GM18868 (cell line): ENCODE results near the gene SAMD8.

Source experiments
- ATAC-seq: cut with Tn5 transposase; IDR thresholded peaks from one replicate; pipeline ENCODE4 v1.9.1; 2021; ENCODE audit warnings: mild to moderate bottlenecking, moderate library complexity; ENCODE audit not compliant: unreplicated experiment

SAMD8 gene

GRCh38 chr10:75111365-75111906 is at the start of gene SAMD8:
Gene SAMD8, plus strand, starts transcription at chr10:75111656. Its CDS starts 38,873 bp downstream, at chr10:75150529.
- peak; percentile 81 for ATAC-seq

- no peak for ATAC-seq
Measured at GRCh38 chr10:75061709-75062505, 49.5 kb upstream of the SAMD8 start.

GRCh38 chr10:75062506-75063299 is 48.8 kb upstream of the SAMD8 start:
- ATAC-seq = no peak

GRCh38 chr10:75063461-75064230 is 47.8 kb upstream of the SAMD8 start:
- no peak for ATAC-seq

GRCh38 chr10:75065076-75065475 is 46.4 kb upstream of the SAMD8 start:
- ATAC-seq = no peak

- no peak for ATAC-seq
Measured at GRCh38 chr10:75066271-75066670, 45.2 kb upstream of the SAMD8 start.

- no peak for ATAC-seq
Measured at GRCh38 chr10:75067272-75067671, 44.2 kb upstream of the SAMD8 start.

GRCh38 chr10:75068523-75068922 is 42.9 kb upstream of the SAMD8 start:
- no peak for ATAC-seq

GRCh38 chr10:75070476-75070875 is 41.0 kb upstream of the SAMD8 start:
- no peak for ATAC-seq

- ATAC-seq = no peak
Measured at GRCh38 chr10:75070961-75071428, 40.5 kb upstream of the SAMD8 start.

GRCh38 chr10:75071756-75072155 is 39.7 kb upstream of the SAMD8 start:
- ATAC-seq = no peak

GRCh38 chr10:75072727-75073126 is 38.7 kb upstream of the SAMD8 start:
- no peak for ATAC-seq

GRCh38 chr10:75073442-75073841 is 38.0 kb upstream of the SAMD8 start:
- no peak for ATAC-seq

GRCh38 chr10:75074711-75075445 is 36.6 kb upstream of the SAMD8 start:
- no peak for ATAC-seq

- no peak for ATAC-seq
Measured at GRCh38 chr10:75076348-75076747, 35.1 kb upstream of the SAMD8 start.

GRCh38 chr10:75079436-75080083 is 31.9 kb upstream of the SAMD8 start:
- no peak for ATAC-seq

- ATAC-seq = no peak
Measured at GRCh38 chr10:75080554-75080953, 30.9 kb upstream of the SAMD8 start.

- no peak for ATAC-seq
Measured at GRCh38 chr10:75081379-75081778, 30.1 kb upstream of the SAMD8 start.

GRCh38 chr10:75083972-75084833 is 27.3 kb upstream of the SAMD8 start:
- no peak for ATAC-seq
